CD4-positive, CD25-positive, alpha-beta regulatory T cell (primary cell): Measurements from ENCODE around the gene LKAAEAR1. TPM values are rescaled to one million over a fixed set of nuclear protein-coding genes. Genes with fewer than 3 reads are reported as not detected.

Experiments used
- ATAC-seq, 2 donors: fragments of 150-1000 bp; cut with Tn5 transposase; one replicate each; pipeline ENCODE4 v1.10.0; 2021; ENCODE audit warnings: low read depth in 2 of 2, moderate number of reproducible peaks in 2 of 2, moderate library complexity in 1 of 2
- DNase-seq, 3 donors: peaks; one replicate each; pipeline versions ENCODE4 v3.0.0 to v3.0.0-alpha.2; 2012 to 2022; ENCODE audit warnings: mixed read lengths in 1 of 3
- H3K27ac ChIP-seq: one replicate; pipeline ENCODE4 v1.7.0; 2013; ENCODE audit warnings: mild to moderate bottlenecking, low read length; ENCODE audit not compliant: insufficient read depth, poor library complexity, severe bottlenecking
- H3K27me3 ChIP-seq: one replicate; pipeline ENCODE4 v1.7.0; 2013; ENCODE audit warnings: low read length; ENCODE audit not compliant: control insufficient read depth, insufficient read depth
- H3K36me3 ChIP-seq: one replicate; pipeline ENCODE4 v1.7.0; 2013; ENCODE audit warnings: mild to moderate bottlenecking, low read length, moderate library complexity; ENCODE audit not compliant: control insufficient read depth, insufficient read depth
- H3K4me1 ChIP-seq: 2 replicates; pipeline ENCODE4 v1.7.0; 2013; ENCODE audit warnings: mild to moderate bottlenecking, low read length; ENCODE audit not compliant: insufficient read depth, control insufficient read depth, poor library complexity, severe bottlenecking
- H3K4me3 ChIP-seq: one replicate; pipeline ENCODE4 v1.7.0; 2013; ENCODE audit warnings: low read depth, mild to moderate bottlenecking, low read length, moderate library complexity
- H3K9me3 ChIP-seq, 2 experiments: 1 replicate in 1 of 2; 2 replicates in 1 of 2; pipeline ENCODE4 v1.7.0; 2013; ENCODE audit warnings: low read length in 2 of 2, mild to moderate bottlenecking in 1 of 2, moderate library complexity in 1 of 2; ENCODE audit not compliant: control insufficient read depth in 2 of 2
- H3K27ac Mint-ChIP-seq, 3 donors: one replicate each; pipeline ENCODE4 v1.8.0; 2020 to 2022; ENCODE audit warnings: mild to moderate bottlenecking in 3 of 3, mixed read lengths in 3 of 3, moderate library complexity in 2 of 3
- H3K27me3 Mint-ChIP-seq: one replicate; pipeline ENCODE4 v1.8.0; 2022; ENCODE audit warnings: mild to moderate bottlenecking, mixed read lengths
- H3K36me3 Mint-ChIP-seq: one replicate; pipeline ENCODE4 v1.8.0; 2020; ENCODE audit warnings: mixed read lengths
- H3K4me1 Mint-ChIP-seq, 4 donors: one replicate each; pipeline ENCODE4 v1.8.0; 2020 to 2022; ENCODE audit warnings: mixed read lengths in 4 of 4, mild to moderate bottlenecking in 1 of 4
- H3K4me3 Mint-ChIP-seq, 4 donors: one replicate each; pipeline ENCODE4 v1.8.0; 2020 to 2022; ENCODE audit warnings: mild to moderate bottlenecking in 4 of 4, mixed read lengths in 4 of 4, moderate library complexity in 3 of 4
- H3K9me3 Mint-ChIP-seq, 7 donors: one replicate each; pipeline ENCODE4 v1.8.0; 2020 to 2022; ENCODE audit warnings: mixed read lengths in 7 of 7, mild to moderate bottlenecking in 3 of 7, moderate library complexity in 2 of 7
- polyA plus RNA-seq, 4 donors: library from polyadenylated mRNA; unstranded; fragments of 300-500 nt; fragmentation: Illumina TruSeq; gene quantifications; one replicate each; pipeline ENCODE4 v1.2.3, GENCODE V29; 2021
- total RNA-seq: library from RNA; stranded (reverse); gene quantifications from one replicate; pipeline ENCODE4 v1.2.3, GENCODE V29; 2022

Gene LKAAEAR1
- total and polyA plus RNA-seq, 5 donors from 2014 or later = 0.42 to 1.4 TPM; not detected in 3

DNA sequence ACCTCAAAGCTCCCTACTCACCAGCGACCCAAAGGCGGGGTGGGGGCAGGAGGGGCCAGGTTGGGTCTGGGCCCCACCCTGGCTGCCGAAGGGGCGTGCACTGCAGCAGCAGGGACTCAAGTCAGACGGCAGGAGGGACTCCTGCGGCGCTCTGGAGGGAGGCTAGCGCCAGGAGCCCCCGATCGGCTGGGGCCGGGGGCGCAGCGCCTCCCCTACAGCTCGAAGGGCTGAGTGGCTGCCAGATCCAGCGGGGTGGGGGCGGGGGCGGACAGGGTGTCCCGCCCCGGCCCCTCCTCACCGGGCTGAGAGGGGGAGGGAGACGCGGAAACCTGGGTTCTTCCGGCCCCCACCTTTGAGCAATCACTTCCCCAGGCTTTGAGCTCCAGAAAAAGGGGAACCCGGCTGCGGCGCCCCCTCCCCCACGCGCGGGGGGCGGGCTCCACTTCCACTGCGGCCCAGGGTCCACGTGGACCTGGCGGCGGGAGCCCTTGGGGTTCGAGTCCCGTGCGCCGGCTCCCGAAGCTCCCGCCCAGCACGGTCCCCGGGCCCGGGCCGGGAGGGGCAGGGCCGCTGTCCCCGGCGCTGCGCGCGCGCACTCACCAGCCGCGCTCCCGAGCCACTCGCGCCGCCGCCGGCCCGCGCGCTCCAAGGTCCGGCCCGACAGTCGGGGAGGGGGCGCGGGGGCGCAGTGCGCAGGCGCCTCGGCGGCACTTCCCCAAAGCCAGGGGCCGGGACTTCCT is 4.8 kb downstream of the LKAAEAR1 start, which contains the start of gene RGS19:
RGS19 (minus strand) TSS at position 246 of the 740 bp plus-strand sequence. CDS start 2,632 bp downstream, outside the sequence.
- ATAC-seq = peak; percentile 26 to 30
- Histone ChIP-seq H3K4me1 (peaks cover 60% of the 10 kb centered on the region), H3K4me3 (peak within 1 kb of the TSS; percentile 78), H3K9me3 (no peaks in the 10 kb centered on the region), H3K27ac (peak within 1 kb of the TSS; percentile 68), H3K27me3 (no peaks in the 10 kb centered on the region), H3K36me3 (peaks cover 8% of the 10 kb centered on the region)
- Mint-ChIP-seq H3K27ac (peak within 1 kb of the TSS; percentile 78 to 98 (median 90)), H3K4me3 (peak within 1 kb of the TSS; percentile 92 to 98 (median 96)), H3K36me3 (no peaks in the 10 kb centered on the region), H3K27me3 (peaks cover 15% of the 10 kb centered on the region), H3K4me1 (peaks cover 0 to 52% (median 12%) of the 10 kb centered on the region in 4 donors), H3K9me3 (no peaks in the 10 kb centered on the region)
- peak; percentile 68 to 86 (median 69) for DNase-seq

DNA sequence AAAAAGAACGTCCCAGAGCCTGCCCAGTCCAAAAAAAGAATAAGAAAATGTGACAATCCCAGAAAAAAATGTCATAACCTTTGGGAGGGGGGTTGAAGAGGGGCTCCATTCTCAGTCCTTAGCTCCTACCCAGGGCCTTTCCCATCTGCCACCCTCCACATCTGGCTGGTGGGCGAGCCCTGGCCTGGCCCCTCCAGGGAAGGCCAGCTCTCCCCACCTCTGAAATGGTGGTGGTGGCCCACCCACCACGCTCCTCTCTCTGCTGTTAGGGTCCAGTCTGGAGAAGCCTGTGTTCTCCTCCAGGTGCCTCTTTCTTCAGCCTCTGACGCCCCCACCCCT is 5.3 kb downstream of the LKAAEAR1 start:
- peaks cover 55% of the 10 kb centered on the region for H3K4me1 ChIP-seq
- DNase-seq (no peak), ATAC-seq (no peak)
- H3K4me1 Mint-ChIP-seq = peaks cover 0 to 50% (median 11%) of the 10 kb centered on the region in 4 donors
- peak overlapping the region; percentile 78 for H3K4me3 ChIP-seq
- no peaks in the 10 kb centered on the region for H3K36me3 Mint-ChIP-seq
- peak overlapping the region; percentile 68 for H3K27ac ChIP-seq
- H3K4me3 Mint-ChIP-seq = peak overlapping the region; percentile 92 to 98 (median 96)
- peaks cover 12% of the 10 kb centered on the region for H3K27me3 Mint-ChIP-seq
- no peaks in the 10 kb centered on the region for H3K9me3 ChIP-seq
- H3K27me3 ChIP-seq = no peaks in the 10 kb centered on the region
- H3K36me3 ChIP-seq = peaks cover 13% of the 10 kb centered on the region
- peak overlapping the region in 2 of 3 donors; percentile 82 to 98 for H3K27ac Mint-ChIP-seq
- H3K9me3 Mint-ChIP-seq = no peaks in the 10 kb centered on the region

DNA sequence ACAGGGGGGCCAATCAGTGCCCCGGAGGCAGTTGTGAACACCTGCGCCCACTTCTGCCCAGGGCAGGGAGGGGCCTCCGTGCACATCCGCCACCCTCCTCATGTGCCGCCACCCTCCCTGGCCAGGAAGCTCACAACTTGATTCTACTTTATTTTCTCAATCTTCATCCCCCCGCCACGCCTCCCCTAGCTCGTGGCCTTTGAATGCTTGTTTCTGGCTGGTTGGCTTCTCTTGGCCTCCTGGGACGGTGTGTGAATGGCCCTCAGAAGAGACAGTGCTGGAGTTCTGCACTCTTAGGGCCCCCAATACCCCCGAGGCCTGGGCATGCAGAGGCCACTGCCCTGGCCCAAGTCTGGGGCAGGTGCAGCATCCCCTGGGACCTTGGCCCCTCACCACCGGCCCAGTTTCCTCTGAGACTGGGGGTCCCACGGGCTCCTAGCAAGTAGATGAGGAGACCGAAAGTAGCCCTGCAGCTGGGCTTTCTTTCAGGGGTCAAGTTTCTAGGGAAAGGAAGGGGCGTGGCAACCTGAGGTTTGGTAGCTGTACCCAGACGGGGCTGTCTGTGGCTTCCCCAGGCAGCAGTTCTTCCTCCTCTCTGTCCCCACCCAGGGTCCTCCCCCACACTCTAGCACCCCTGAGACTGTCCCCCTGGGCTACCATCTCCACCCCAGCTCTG is 6.2 kb downstream of the LKAAEAR1 start:
- Histone ChIP-seq H3K27ac (peak overlapping the region; percentile 68), H3K4me1 (peaks cover 47% of the 10 kb centered on the region), H3K9me3 (no peaks in the 10 kb centered on the region), H3K4me3 (peak overlapping the region; percentile 78), H3K36me3 (peaks cover 18% of the 10 kb centered on the region), H3K27me3 (no peaks in the 10 kb centered on the region)
- Mint-ChIP-seq H3K36me3 (peaks cover 3% of the 10 kb centered on the region), H3K27ac (peak overlapping the region; percentile 56 to 91 (median 78)), H3K4me1 (peaks cover 0 to 47% (median 11%) of the 10 kb centered on the region in 4 donors), H3K9me3 (no peaks in the 10 kb centered on the region), H3K4me3 (peak overlapping the region; percentile 92 to 98 (median 96)), H3K27me3 (peaks cover 12% of the 10 kb centered on the region)
- DNase-seq (peak; percentile 52 to 95 (median 76)), ATAC-seq (peak; percentile 77 to 80)

DNA sequence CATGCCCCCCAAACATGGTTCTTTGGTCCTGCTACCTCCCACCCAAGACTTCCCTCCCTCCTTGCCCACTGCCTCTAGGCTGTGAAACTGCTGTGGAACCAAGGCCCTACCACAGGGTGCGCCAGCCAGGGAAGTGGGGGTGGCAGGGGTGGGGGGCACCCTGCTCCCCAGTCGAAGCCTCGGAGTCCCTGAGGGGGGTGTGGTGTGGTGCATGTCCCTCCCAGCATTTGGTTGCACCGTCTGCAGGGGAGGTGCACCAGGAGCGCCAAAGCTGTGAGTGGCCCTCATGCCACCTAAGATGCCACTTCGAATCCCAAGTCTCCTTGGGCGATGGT is 6.7 kb downstream of the LKAAEAR1 start:
- H3K9me3 ChIP-seq = no peaks in the 10 kb centered on the region
- ATAC-seq = peak in 1 of 2 donors; percentile 1
- peak overlapping the region; percentile 68 for H3K27ac ChIP-seq
- peak overlapping the region; percentile 56 to 91 (median 78) for H3K27ac Mint-ChIP-seq
- peaks cover 20% of the 10 kb centered on the region for H3K36me3 ChIP-seq
- H3K4me1 ChIP-seq = peaks cover 42% of the 10 kb centered on the region
- H3K4me3 ChIP-seq = peak overlapping the region; percentile 78
- peaks cover 11% of the 10 kb centered on the region for H3K27me3 Mint-ChIP-seq
- H3K9me3 Mint-ChIP-seq = no peaks in the 10 kb centered on the region
- no peak for DNase-seq
- H3K27me3 ChIP-seq = no peaks in the 10 kb centered on the region
- H3K4me1 Mint-ChIP-seq = peaks cover 0 to 43% (median 11%) of the 10 kb centered on the region in 4 donors
- peaks cover 3% of the 10 kb centered on the region for H3K36me3 Mint-ChIP-seq
- peak overlapping the region; percentile 92 to 98 (median 96) for H3K4me3 Mint-ChIP-seq

DNA sequence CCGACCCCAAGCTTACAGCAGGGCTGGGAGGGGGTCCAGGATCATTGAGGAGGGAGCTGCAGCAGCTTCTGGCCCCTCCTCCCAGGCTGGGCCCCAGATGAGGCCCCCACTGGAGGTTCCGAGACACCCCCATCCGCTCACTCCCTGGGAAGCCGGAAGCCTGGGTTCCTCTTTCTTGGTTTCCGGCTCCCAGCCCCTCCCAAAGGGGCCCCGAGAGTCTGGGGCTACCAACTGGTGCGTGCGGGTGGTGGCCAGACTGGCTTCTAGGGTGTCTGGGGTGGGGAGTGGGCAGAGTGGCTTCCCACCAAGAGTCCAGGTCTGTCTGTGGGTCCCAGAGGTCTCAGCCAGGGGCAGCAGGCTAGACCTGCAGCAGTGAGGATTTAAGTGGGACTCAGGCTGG is 7.1 kb downstream of the LKAAEAR1 start:
- peaks cover 38% of the 10 kb centered on the region for H3K4me1 ChIP-seq
- H3K27ac ChIP-seq = peak overlapping the region; percentile 68
- Mint-ChIP-seq H3K36me3 (peaks cover 3% of the 10 kb centered on the region), H3K27ac (peak overlapping the region; percentile 77 to 91 (median 78)), H3K4me1 (peaks cover 0 to 41% (median 11%) of the 10 kb centered on the region in 4 donors), H3K9me3 (no peaks in the 10 kb centered on the region), H3K4me3 (peak overlapping the region; percentile 92 to 98 (median 96)), H3K27me3 (peaks cover 7% of the 10 kb centered on the region)
- no peaks in the 10 kb centered on the region for H3K9me3 ChIP-seq
- ATAC-seq (peak in 1 of 2 donors; percentile 3), DNase-seq (peak in 1 of 3 donors; percentile 76)
- H3K36me3 ChIP-seq = peaks cover 20% of the 10 kb centered on the region
- peak overlapping the region; percentile 78 for H3K4me3 ChIP-seq
- no peaks in the 10 kb centered on the region for H3K27me3 ChIP-seq

DNA sequence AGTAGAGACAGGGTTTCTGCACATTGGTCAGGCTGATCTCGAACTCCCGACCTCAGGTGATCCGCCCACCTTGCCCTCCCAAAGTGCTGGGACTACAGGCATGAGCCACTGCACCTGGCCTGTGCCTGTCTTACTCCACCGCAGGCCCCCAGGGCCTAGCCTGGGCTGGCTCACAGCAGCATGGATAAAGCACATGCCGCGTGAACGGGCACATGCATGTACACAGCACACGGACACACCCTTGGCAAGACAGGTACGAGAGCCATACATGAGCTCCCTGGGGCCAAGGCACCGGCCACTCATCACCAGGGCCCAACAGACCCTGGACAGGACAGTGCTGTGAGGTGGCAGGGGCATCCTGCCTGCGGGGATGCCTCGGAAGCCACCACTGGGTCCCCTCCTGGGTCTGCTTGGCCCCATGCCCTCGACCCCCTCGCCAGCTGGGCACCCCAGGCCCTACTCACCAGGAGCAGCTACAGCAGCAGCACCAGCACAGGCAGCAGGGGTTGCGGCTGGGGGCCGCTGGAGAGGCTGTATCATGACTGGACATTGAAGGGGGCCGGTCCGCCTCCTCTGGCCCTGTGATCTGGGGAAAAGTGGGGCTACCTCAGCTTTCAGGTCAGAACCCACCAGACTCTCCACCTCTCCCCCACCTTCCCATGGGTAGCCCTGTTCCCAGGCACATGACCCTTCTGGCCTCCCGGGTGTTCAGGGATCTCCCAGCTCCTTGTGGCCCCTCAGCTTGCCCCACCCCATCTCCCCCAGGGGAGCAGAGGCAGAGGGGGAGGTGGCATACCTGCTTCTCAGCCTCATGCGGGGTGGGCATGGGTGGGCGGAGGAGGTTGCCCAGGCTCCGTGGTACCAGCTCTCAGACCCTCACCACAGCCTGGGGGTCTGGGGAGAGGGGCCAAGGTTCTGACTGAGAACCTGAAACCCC is 7.9 kb downstream of the LKAAEAR1 start:
- H3K4me1 ChIP-seq = peaks cover 38% of the 10 kb centered on the region
- peaks cover 20% of the 10 kb centered on the region for H3K36me3 ChIP-seq
- peak overlapping the region; percentile 68 for H3K27ac ChIP-seq
- DNase-seq (no peak), ATAC-seq (no peak)
- Mint-ChIP-seq H3K27ac (peak overlapping the region in 1 of 3 donors; percentile 66), H3K9me3 (no peaks in the 10 kb centered on the region), H3K4me3 (peak overlapping the region; percentile 29 to 93 (median 48)), H3K27me3 (no peaks in the 10 kb centered on the region), H3K36me3 (peaks cover 3% of the 10 kb centered on the region), H3K4me1 (peaks cover 0 to 36% (median 8%) of the 10 kb centered on the region in 4 donors)
- H3K9me3 ChIP-seq = no peaks in the 10 kb centered on the region
- no peak overlapping the region for H3K4me3 ChIP-seq
- no peaks in the 10 kb centered on the region for H3K27me3 ChIP-seq

DNA sequence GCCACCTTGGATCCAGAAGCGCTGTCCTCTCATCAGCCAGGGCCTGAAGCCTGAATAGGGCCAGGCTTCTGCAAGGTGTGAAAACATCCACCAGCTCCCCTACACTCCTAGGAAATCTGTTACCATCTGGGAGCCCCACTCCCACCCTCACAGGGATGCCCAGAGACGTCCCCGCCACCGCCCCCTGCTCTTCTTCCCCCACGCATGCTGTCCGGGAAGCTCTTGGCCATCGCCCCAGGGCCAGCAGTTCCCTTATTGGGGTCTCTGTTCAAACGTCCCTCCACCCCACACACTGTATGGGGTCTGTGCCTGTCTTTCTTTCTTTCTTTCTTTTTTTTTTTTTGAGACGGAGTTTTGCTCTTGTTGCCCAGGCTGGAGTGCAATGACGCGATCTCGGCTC is 8.6 kb downstream of the LKAAEAR1 start:
- DNase-seq = no peak
- Mint-ChIP-seq H3K4me1 (peaks cover 0 to 33% (median 4%) of the 10 kb centered on the region in 4 donors), H3K27ac (no peak overlapping the region), H3K27me3 (no peaks in the 10 kb centered on the region), H3K36me3 (peaks cover 3% of the 10 kb centered on the region), H3K4me3 (peak overlapping the region in 1 of 4 donors; percentile 13), H3K9me3 (no peaks in the 10 kb centered on the region)
- peaks cover 38% of the 10 kb centered on the region for H3K4me1 ChIP-seq
- H3K27ac ChIP-seq = no peak overlapping the region
- no peak for ATAC-seq
- no peaks in the 10 kb centered on the region for H3K9me3 ChIP-seq
- no peak overlapping the region for H3K4me3 ChIP-seq
- H3K36me3 ChIP-seq = peaks cover 20% of the 10 kb centered on the region
- H3K27me3 ChIP-seq = no peaks in the 10 kb centered on the region
